Thyroid gland (tissue), 4 donors: Measurements from ENCODE around the gene SF1.

ENCODE experiments used
- CTCF ChIP-seq, 6 experiments: fragments of 200-600 bp in 3 of 6; fragments of 450-650 bp in 3 of 6; sonication (generic) in 3 of 6; IDR thresholded peaks; one replicate each; pipeline ENCODE4 v1.5.1; 2016 to 2019; ENCODE audit warnings: antibody characterized with exemption in 6 of 6, mild to moderate bottlenecking in 2 of 6, inconsistent platforms in 1 of 6, moderate library complexity in 1 of 6
- POLR2A ChIP-seq, 2 donors: fragments of 450-650 bp; IDR thresholded peaks; one replicate each; pipeline ENCODE4 v1.6.1; 2017; ENCODE audit warnings: antibody characterized with exemption in 2 of 2, mild to moderate bottlenecking in 2 of 2, moderate library complexity in 1 of 2

- TF ChIP-seq CTCF (IDR thresholded peaks at IDR 0.05) (no peak), POLR2A (IDR thresholded peaks at IDR 0.05) (peak in 1 of 2 donors; percentile 78)
Observed at GRCh38 chr11:64810271-64810890, 32.0 kb upstream of the SF1 start, which contains the start of gene MEN1.
